ENCODE data around the gene DNAJC15. TPM values are rescaled to one million over a fixed set of nuclear protein-coding genes. Genes with fewer than 3 reads are reported as not detected.
A peak's percentile ranks its signal among the peaks of the same experiment; 100 is the strongest.

DNAJC15 gene
- total RNA-seq, 1 donor from 2014 or later, result 16.3 TPM

DNA sequence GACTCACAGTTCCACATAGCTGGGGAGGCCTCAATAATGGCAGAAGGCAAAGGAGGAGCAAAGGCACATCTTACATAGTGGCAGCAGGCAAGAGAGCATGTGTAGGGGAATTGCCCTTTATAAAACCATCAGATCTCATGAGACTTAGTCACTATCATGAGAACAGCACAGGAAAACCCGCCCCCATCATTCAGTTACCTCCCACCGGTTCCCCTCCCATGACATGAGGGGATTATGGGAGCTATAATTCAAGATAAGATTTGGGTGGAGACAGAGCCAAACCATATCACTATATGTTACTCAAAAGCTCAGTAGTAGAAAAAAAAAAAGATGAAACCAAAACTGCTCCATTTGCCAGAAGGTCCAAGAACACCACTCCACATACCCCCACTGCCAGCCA is 58.5 kb downstream of the DNAJC15 start:
- no peak for DNase-seq (ENCODE audit: low read depth)

GRCh38 chr13:43083750-43084149 is 60.4 kb downstream of the DNAJC15 start:
- DNase-seq (ENCODE audit: low read depth), result no peak

GRCh38 chr13:43085545-43085944 is 62.2 kb downstream of the DNAJC15 start:
- peak; percentile 56 for DNase-seq (ENCODE audit: low read depth)

GRCh38 chr13:43086181-43086580 is 62.8 kb downstream of the DNAJC15 start:
- no peak for DNase-seq (ENCODE audit: low read depth)

DNA sequence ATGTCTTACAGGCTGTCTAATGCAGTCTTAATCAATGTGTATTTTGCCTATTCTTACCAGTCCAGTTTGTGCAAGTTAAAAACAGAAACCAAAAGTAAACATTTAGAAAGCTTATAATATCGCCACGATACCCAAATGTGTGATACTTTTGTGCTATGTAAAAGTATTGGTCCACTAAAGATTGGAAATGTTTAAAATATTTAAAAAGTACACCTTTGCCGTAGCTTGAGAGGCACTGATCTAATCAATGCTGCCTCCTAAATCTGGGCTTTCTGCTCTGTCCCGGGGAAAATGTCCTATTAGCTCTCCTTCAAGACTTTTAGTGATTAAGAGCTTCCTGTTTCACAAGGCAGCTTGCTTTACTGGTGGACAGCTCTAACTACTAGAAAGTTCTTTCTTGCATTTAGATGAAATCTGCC is 64.7 kb downstream of the DNAJC15 start:
- peak; percentile 30 for DNase-seq (ENCODE audit: low read depth)

- DNase-seq (ENCODE audit: low read depth), result no peak
These were observed 66.6 kb downstream of the DNAJC15 start for GRCh38 chr13:43089912-43090498.

GRCh38 chr13:43094901-43095300 is 71.5 kb downstream of the DNAJC15 start:
- no peak for DNase-seq (ENCODE audit: low read depth)

- DNase-seq (ENCODE audit: low read depth), result no peak
These were observed 72.7 kb downstream of the DNAJC15 start for GRCh38 chr13:43095771-43096719.

DNA sequence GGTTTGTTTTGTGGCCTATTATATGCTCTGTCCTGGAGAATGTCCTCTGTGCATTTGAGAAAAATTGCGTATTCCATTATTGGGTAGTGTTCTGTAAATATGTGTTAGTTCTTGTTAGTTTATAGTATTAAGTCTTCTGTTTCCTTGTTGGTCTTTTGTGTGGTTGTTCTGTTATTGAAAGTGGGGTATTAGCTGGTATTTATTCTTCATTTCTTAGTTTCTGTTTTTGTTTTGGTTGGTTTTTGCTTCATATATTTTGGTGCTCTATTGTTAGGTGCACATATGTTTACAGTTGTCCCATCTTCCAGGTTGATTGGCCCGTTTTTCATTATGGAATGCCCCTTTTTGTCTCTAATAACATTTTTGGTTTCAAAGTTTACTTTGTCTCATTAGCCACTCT is 77.3 kb downstream of the DNAJC15 start:
- DNase-seq (ENCODE audit: low read depth), result no peak

GRCh38 chr13:43102304-43102703 is 78.9 kb downstream of the DNAJC15 start:
- no peak for DNase-seq (ENCODE audit: low read depth)

- no peak for DNase-seq (ENCODE audit: low read depth)
These were observed 84.4 kb downstream of the DNAJC15 start for GRCh38 chr13:43107780-43108179.

DNA sequence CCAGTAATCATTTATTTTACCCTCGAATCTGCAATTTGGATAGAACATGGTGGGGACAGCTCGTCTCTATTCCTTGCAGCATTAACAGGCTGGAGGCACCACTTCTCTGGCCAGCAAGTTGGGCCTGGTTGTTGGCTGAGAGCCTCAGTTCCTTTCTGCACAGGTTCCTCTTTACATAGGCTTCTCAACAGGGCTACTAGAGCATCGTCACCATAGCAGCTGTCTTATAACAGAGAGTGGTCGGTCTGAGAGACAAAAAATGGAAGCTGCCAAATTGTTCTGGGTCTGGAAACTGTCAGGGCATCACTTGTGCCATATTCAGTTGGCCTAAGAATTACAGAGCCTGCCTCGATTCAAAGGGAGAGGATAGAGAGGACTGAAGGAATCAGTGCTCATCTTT is 86.7 kb downstream of the DNAJC15 start:
- no peak for DNase-seq (ENCODE audit: low read depth)

- DNase-seq (ENCODE audit: low read depth), result no peak
These were observed 87.3 kb downstream of the DNAJC15 start for GRCh38 chr13:43110658-43111057.

DNA sequence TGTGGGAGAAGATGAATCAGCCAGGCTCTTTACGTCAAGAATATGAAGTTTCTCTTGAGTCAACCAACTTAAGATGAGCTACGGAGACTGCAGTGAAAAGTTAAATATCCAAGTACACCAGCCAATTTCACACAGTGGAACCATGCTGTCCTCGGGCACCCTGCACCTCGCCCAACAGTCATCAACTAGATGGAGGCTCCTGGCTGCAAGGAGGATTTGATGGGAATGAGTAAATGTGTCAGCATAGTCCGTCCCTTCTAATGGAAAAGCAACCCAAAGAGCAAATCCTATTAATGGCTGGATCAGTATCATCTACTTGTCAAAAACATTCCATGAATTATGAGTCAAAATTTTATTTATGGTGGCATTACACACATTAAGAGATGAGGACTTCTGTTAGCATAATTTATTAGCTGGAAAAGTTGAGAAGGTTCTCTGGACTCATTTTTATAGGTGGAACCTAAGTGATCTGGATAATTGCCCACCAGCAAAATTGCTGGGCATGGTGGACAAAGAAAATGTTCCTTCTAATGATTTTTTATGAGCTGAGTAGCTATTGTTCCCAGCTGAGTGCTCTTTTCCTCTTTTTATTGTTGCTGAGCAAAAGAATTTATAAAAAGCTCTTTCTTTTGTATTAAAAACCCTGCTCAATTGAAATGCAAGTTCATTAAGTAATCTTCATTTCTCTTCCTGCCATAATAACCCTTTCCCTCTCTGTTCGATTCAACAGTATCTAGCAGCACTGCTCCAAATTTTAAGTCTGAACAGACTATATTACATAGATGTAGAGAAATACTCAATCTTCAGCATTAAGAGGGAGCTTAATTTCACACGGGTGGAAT is 88.4 kb downstream of the DNAJC15 start:
- no peak for DNase-seq (ENCODE audit: low read depth)

- no peak for DNase-seq (ENCODE audit: low read depth)
These were observed 90.2 kb downstream of the DNAJC15 start for GRCh38 chr13:43113603-43114002.

- no peak for DNase-seq (ENCODE audit: low read depth)
These were observed 91.1 kb downstream of the DNAJC15 start for GRCh38 chr13:43114504-43114903.

DNA sequence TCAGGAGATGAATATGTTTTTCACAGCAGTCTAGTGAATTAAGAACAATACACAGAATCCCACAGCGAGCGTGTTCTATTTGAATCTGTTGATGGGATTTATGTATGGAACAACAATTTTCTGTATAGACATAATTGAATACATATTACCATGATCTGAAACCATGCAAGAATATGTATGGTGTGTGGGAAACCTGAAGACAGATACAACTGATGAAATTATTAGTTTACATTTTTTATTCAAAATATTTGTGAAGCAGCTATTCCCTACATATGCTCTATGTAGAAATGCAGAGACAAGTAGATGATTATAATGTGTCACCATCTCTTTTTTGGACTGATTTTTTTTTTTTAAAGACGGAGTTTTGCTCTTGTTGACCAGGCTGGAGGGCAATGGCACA is 91.8 kb downstream of the DNAJC15 start:
- DNase-seq (ENCODE audit: low read depth), result no peak

GRCh38 chr13:43116242-43116641 is 92.9 kb downstream of the DNAJC15 start:
- no peak for DNase-seq (ENCODE audit: low read depth)

DNA sequence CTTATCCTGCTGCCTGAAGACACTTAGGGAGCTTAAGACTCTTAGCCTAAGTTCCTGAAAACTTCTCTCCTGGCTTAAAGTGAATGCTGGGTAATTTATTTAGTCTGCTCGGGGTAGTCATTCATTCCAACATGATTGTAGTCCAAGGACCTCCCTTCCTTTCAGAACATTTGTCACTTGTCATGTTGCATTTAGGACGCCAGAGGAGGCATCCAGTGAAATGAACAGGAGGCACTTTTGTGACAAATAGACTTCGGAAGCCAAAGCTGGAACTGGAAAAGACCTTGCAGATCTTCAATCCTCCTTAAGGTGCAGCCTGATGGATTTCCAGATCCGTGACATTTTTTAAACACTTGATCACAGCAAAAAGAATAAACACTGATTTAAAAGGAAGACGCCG is 95.1 kb downstream of the DNAJC15 start:
- DNase-seq (ENCODE audit: low read depth), result no peak

GRCh38 chr13:43119206-43119605 is 95.8 kb downstream of the DNAJC15 start:
- DNase-seq (ENCODE audit: low read depth), result no peak

GRCh38 chr13:43122791-43123190 is 99.4 kb downstream of the DNAJC15 start:
- peak; percentile 45 for DNase-seq (ENCODE audit: low read depth)

DNA sequence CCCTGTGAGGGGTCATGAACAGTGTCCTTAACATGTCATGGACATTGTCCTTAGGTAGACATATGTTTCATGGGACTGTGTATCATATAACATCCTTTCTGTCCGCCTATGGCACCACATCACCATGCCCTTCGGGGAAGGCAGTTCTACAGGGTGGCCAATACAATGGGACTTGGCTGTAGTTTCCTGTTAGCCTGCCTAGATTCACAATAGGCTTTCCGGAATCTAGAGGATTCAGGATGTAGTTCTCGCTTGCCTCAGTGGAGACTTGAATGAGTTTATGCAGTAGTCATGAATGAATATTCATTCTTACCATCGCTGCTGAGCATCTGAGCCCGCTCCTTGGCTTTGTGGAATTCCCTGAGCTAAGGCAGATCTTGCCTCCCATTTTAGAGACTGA is 100.5 kb downstream of the DNAJC15 start:
- DNase-seq (ENCODE audit: low read depth), result no peak

All from myocyte (in vitro differentiated cells).